ENCODE measurements around the gene AMZ2.

Gene AMZ2

DNA sequence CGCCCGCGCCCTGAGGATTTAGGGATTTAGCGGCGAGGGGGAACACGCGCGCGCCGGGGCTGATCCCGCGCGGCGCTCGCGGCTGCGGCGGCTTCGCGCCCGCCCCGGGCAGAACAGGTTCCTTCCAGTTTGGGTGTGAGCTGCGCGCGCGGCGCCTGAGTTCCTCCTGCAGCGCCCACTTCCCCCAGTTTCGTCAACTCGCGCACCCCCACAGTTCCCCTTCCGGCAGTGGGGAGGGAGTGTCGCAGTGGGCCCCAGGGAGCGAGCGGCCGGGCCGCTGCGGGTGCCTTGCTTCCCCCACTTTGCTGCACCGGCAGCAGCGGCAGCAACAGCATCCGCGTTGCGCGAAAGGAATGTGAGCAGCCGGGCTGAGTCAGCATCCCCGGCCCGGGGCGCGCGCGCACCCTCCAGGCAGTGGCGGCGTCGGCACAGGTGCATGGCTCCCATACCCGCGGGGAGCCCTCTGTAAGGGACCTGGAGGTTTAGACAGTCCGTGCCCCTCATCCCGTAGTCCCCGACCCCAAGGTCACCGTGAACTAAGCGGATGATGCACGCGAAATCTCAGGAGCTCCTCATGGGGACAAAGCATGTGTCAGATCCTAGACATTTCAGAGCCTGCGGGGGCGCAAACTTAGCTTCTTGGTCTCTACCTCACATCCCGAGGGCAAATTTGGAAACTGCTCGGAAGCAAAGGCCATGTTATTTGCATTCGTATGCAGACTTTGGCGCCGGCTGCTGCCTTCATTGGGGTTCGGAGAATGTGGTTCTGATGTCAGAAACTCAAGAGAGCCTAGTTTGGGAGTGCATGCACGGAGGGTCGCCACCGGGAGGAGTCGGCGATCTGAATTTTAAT, 44.2 kb downstream of the AMZ2 start:
- peak; percentile 83 to 85 for DNase-seq (ENCODE audit: low read depth in 2 of 2)

DNA sequence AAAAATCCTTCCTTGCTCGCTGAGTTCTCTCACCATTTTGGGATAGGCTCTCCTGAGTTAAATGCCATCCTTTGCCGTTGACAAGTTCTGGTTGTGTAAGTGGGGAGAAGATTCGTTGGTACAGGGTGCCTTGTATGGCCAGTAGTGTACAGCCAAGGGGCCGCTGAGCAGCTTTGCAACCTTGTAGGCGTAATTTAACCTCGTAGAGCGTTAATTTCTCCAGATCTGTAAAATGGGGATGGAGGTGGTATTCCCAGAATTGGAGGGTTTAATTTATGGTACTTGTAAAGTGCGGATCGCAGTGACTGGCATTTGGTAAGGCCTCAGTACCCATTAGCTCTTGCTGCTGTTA, 44.8 kb downstream of the AMZ2 start:
- DNase-seq (ENCODE audit: low read depth in 2 of 2), result no peak

DNA sequence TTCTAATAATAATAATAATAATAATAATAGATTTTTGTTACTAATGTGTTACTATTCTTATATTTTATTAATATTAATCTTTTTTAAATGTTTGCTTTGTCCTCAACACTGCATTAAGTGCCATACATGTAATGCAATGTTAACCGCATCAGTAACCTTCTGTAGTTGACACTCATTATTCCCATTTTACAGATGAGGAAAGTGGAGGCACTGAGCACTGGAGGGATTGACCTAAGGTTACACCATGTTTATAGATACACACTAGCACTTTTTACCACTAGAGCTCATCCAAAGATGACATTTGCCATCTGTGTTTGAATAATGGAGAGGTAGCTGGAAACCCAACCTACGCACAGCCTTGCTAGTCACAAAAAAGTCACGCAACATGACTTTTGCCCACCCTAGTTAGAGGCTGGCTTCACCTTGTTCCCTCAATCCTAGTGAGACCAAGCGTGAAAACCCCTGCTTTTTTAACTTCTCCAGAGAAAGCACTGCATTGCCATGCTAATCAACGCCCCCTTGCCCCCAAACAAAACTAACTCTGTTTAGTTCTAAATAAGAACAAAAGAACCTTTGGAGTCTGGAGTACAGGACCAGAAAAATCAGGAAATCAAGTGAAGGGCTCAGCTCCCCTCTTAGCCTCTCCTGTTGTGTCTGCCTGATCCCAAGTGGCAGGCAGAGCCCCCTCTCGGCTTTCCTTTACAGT, 45.8 kb downstream of the AMZ2 start:
- DNase-seq (ENCODE audit: low read depth in 2 of 2), result no peak

DNA sequence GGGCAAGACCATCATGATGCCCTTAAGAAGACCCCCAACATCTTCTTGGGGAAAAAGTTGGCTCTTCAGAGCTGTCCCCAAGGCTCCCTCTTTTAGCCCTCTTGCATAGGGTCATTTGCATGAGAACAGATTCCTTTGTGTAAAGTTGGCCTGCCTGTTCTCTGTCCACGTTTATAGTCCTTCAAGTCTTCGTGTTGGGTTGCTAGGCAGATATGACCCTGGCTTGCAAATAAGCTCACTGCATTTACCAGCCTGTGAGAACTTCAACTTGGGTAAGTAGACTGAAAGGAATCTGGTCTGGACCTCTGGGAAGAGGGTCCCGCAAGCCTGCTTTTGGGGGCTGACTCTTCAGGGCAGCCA, 46.3 kb downstream of the AMZ2 start:
- no peak for DNase-seq (ENCODE audit: low read depth in 2 of 2)

- DNase-seq (ENCODE audit: low read depth in 2 of 2), result no peak
Observed at GRCh38 chr17:68294617-68295016, 46.8 kb downstream of the AMZ2 start.

- DNase-seq (ENCODE audit: low read depth in 2 of 2), result no peak
Observed at GRCh38 chr17:68295086-68295485, 47.2 kb downstream of the AMZ2 start.

DNA sequence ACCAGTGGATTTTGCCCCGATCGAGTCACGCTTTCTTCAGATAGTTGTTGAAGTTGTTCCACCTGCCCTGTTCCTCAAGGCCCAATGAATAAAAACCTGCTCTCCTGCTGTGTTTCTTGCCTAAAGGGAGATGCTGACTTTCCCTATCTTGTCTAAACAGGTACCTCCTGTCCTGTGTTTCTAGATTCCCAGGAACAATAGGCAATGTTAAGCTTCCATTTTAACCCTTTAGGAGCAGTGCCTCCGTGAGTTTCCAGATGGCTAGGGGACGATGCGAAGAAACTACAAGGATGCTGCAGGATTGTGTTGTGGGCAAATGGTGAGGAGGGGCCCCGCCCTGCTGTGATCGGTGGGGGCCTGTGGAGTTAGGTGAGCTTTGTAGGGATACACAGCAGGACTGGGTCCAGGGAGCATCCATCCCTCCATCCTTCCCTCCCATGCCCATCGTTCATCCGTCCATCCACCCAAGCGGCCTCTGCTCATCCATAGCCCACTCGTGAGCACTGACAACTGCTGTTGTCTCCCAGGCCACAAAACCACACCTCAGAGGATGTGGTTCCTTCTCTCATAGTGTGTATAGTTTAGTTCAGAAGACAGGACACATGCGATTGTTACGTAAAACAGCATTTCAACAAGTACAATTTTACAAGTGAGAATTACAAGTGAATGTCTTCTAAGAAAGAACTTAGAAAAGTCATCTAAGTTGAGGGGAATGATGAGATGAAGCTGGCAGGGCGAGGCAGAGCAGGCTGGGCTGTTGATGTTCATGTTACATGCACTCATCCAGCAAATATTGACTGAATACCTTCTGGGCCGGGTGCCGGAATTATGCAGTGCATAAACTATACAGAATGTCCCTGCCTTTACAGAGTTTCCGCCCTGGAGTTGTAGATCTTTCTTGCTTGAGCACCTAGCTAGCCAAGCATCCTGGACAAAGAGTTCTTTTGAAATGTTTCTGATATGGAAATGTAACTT, 48.7 kb downstream of the AMZ2 start:
- no peak for DNase-seq (ENCODE audit: low read depth in 2 of 2)

GRCh38 chr17:68297195-68297594, 49.4 kb downstream of the AMZ2 start:
- no peak for DNase-seq (ENCODE audit: low read depth in 2 of 2)

DNA sequence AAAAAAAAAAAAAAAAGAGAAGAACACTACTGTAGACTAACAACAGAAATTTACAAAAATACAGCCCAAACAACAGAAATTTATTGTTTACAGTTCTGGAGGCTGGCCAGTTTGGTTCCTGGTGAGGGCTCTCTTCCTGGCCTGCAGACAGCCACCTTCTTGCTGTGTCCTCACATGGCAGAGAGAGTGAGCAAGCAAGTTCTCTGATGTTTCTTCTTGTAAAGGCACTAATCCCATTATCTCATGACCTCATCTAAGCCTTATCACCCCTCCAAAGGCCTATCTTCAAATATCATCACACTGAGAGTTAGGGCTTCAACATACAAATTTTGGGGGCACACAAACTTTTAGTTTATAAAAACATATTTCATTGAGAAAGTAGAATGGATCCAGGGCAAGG, 50.8 kb downstream of the AMZ2 start:
- no peak for DNase-seq (ENCODE audit: low read depth in 2 of 2)

- no peak for DNase-seq (ENCODE audit: low read depth in 2 of 2)
Observed at GRCh38 chr17:68299817-68300216, 52.0 kb downstream of the AMZ2 start.

DNA sequence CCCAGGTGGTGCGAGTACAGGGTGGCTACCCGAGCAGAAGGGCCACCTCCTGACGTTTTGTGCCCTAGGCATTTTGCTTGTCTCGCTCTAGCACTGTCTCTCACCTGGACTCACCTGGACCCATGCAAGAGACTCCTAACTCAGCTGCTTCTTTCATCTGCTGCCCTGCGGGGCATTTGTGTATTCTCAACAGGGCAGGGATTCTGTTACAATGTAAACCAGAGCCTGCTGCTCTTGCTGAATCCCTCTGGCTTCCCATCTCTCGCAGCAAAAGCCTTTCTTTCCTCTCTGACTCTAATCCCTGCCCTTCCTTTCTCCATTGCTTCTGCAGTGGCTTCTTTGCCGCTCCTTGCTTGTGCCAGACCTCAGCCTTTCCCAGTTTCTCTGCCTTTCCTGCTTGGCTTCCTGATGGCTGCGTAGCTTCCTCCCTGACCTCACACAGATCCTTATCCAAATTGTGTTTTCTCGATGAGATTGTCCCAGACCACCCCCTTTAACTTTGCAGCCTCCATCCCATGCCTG, 53.7 kb downstream of the AMZ2 start:
- no peak for DNase-seq (ENCODE audit: low read depth in 2 of 2)

- no peak for DNase-seq (ENCODE audit: low read depth in 2 of 2)
Observed at GRCh38 chr17:68302066-68302564, 54.3 kb downstream of the AMZ2 start.

GRCh38 chr17:68302666-68303065, 54.8 kb downstream of the AMZ2 start:
- DNase-seq (ENCODE audit: low read depth in 2 of 2), result no peak

GRCh38 chr17:68304706-68305105, 56.9 kb downstream of the AMZ2 start:
- no peak for DNase-seq (ENCODE audit: low read depth in 2 of 2)

DNA sequence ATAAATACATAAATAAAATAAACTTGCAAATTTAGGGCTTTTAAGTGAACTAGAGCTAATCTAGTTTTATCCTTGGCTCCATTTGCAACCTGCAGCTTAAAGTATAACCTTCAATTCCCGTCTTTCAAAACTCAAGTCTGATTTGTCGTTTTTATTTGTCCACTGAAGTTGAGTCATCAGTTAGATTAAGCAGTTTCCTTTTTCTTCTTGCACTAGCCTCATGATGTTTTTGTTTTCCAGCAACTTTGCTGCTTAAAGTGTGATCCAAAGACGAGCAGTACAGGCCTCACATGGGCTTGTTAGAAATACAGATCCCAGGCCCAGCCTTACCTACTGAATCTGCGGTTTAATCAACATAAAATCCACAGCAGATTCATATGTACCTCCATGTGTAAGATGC, 57.3 kb downstream of the AMZ2 start:
- DNase-seq (ENCODE audit: low read depth in 2 of 2), result no peak
